OCI-LY3 (cell line): ENCODE data around the gene SRR.

Experiments used
- EZH2phosphoT487 ChIP-seq: fragments of 200-600 bp; shearing (Covaris generic); IDR thresholded peaks from 2 replicates; pipeline ENCODE4 v1.6.1; 2018; ENCODE audit warnings: antibody characterized with exemption, mixed run types, low read depth
- TF ChIP-seq, protein P1 (sequence below): fragments of 200-600, 300-600 bp; sonication (generic); IDR thresholded peaks from 2 replicates; pipeline ENCODE4 v1.5.1; 2014; ENCODE audit warnings: antibody characterized with exemption, low read length, low read depth

DNA sequence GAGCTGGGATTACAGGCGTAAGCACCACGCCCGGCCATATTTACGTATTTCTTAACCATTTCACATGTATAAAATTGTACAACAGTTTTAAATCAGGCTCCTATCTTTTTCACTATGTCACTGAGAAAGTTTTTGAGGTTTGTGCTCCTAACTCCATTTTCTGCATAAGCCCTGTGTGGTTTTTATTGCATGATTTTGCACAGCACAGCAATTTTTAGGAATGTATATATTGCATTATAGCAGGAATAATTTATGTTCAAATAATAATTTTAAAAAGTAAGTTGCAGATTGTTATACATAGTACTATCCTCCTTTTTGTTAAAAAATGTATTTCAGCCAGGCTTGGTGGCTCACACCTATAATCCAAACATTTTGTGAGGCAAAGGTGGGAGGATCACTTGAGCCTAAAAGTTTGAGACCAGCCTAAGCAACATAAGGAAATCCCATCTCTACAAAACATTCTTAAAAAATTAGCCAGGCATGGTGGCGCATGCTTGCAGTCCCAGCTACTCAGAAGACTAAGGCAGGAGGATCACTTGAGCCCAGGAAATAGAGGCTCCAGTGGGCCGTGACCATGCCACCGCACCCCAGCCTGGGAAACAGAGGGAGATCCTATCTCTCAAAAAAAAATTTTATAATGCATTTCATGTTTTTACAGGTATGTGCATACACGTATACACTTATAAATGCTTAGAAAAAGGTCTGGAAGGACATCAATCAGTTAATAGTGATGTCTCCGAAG lies 26.1 kb upstream of the SRR start:
- TF ChIP-seq, protein P1, sequence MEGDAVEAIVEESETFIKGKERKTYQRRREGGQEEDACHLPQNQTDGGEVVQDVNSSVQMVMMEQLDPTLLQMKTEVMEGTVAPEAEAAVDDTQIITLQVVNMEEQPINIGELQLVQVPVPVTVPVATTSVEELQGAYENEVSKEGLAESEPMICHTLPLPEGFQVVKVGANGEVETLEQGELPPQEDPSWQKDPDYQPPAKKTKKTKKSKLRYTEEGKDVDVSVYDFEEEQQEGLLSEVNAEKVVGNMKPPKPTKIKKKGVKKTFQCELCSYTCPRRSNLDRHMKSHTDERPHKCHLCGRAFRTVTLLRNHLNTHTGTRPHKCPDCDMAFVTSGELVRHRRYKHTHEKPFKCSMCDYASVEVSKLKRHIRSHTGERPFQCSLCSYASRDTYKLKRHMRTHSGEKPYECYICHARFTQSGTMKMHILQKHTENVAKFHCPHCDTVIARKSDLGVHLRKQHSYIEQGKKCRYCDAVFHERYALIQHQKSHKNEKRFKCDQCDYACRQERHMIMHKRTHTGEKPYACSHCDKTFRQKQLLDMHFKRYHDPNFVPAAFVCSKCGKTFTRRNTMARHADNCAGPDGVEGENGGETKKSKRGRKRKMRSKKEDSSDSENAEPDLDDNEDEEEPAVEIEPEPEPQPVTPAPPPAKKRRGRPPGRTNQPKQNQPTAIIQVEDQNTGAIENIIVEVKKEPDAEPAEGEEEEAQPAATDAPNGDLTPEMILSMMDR: no peak
- no peak for TF ChIP-seq EZH2phosphoT487
